ENCODE data around the gene CXXC4.

CXXC4 gene

GRCh38 chr4:104470770-104471169, 23.9 kb downstream of the CXXC4 start:
- DNase-seq, result no peak
- Histone ChIP-seq H3K27me3 (no peaks in the 10 kb centered on the region), H3K27ac (no peak overlapping the region), H3K36me3 (no peaks in the 10 kb centered on the region), H3K4me1 (no peaks in the 10 kb centered on the region), H3K4me3 (no peak overlapping the region), H3K9me3 (no peaks in the 10 kb centered on the region)
- no peak for TF ChIP-seq CTCF (IDR thresholded peaks at IDR 0.05)
- intact Hi-C loops (cut with DNase I; ENCODE audit: low total_unique reads), result loop anchor here (1.0 kb wide), 1 partner anchor 30 kb away; no protein-coding TSS in a partner anchor

GRCh38 chr4:104469794-104470193, 24.9 kb downstream of the CXXC4 start:
- Histone ChIP-seq H3K9me3 (no peaks in the 10 kb centered on the region), H3K36me3 (no peaks in the 10 kb centered on the region), H3K4me3 (no peak overlapping the region), H3K4me1 (no peaks in the 10 kb centered on the region), H3K27me3 (no peaks in the 10 kb centered on the region), H3K27ac (no peak overlapping the region)
- no peak for DNase-seq
- intact Hi-C loops (cut with DNase I; ENCODE audit: low total_unique reads), result loop anchor here (1.0 kb wide), 1 partner anchor 31 kb away; no protein-coding TSS in a partner anchor
- TF ChIP-seq CTCF (IDR thresholded peaks at IDR 0.05), result no peak

GRCh38 chr4:104465619-104466018, 29.1 kb downstream of the CXXC4 start:
- no peak for TF ChIP-seq CTCF (IDR thresholded peaks at IDR 0.05)
- no peaks in the 10 kb centered on the region for H3K27me3 ChIP-seq
- H3K27ac ChIP-seq, result no peak overlapping the region
- no peak overlapping the region for H3K4me3 ChIP-seq
- intact Hi-C loops (cut with DNase I; ENCODE audit: low total_unique reads), result no loop called here
- DNase-seq, result no peak
- H3K36me3 ChIP-seq, result no peaks in the 10 kb centered on the region
- no peaks in the 10 kb centered on the region for H3K9me3 ChIP-seq
- no peaks in the 10 kb centered on the region for H3K4me1 ChIP-seq

GRCh38 chr4:104465201-104465600, 29.5 kb downstream of the CXXC4 start:
- DNase-seq, result no peak
- Histone ChIP-seq H3K4me3 (no peak overlapping the region), H3K36me3 (no peaks in the 10 kb centered on the region), H3K9me3 (no peaks in the 10 kb centered on the region), H3K27me3 (no peaks in the 10 kb centered on the region), H3K27ac (no peak overlapping the region), H3K4me1 (no peaks in the 10 kb centered on the region)
- intact Hi-C loops (cut with DNase I; ENCODE audit: low total_unique reads), result no loop called here
- TF ChIP-seq CTCF (IDR thresholded peaks at IDR 0.05), result no peak

- Histone ChIP-seq H3K27ac (no peak overlapping the region), H3K4me1 (no peaks in the 10 kb centered on the region), H3K27me3 (no peaks in the 10 kb centered on the region), H3K36me3 (no peaks in the 10 kb centered on the region), H3K9me3 (no peaks in the 10 kb centered on the region), H3K4me3 (no peak overlapping the region)
- intact Hi-C loops (cut with DNase I; ENCODE audit: low total_unique reads), result no loop called here
- no peak for DNase-seq
- TF ChIP-seq CTCF (IDR thresholded peaks at IDR 0.05), result no peak
These were observed 32.1 kb downstream of the CXXC4 start for GRCh38 chr4:104462641-104463040.

Data from tibial artery (tissue), 4 donors.